C4-2B (cell line): ENCODE results near the gene KYNU.

Experiments used
- ZFX ChIP-seq: fragments of 450-650 bp; IDR thresholded peaks from 2 replicates; pipeline ENCODE4 v1.6.1; 2017
- TF ChIP-seq, protein P1 (sequence below): fragments of 450-650 bp; conservative IDR thresholded peaks from 2 replicates; pipeline ENCODE4 v1.5.1; 2017; ENCODE audit warnings: mild to moderate bottlenecking

DNA sequence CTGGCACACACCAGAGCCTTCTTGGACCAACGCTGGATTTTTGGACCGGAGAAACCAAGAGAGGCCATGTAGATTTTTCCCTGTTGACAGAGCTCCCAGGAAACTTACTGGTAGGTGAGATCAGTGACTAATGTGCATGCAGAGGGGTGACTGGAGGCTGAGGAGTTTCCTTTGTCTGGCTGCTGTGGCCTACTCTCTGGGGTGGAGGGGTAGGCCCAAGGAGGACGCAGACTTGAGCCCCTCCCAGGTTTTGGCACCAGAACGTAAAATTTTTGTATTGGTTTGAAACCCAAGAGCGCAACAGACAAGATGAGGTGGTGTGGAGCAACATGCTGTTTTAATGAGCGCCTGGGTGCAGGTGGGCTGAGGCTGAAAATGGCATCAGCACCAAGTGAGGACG is 59.2 kb downstream of the KYNU start:
- TF ChIP-seq, protein P1, sequence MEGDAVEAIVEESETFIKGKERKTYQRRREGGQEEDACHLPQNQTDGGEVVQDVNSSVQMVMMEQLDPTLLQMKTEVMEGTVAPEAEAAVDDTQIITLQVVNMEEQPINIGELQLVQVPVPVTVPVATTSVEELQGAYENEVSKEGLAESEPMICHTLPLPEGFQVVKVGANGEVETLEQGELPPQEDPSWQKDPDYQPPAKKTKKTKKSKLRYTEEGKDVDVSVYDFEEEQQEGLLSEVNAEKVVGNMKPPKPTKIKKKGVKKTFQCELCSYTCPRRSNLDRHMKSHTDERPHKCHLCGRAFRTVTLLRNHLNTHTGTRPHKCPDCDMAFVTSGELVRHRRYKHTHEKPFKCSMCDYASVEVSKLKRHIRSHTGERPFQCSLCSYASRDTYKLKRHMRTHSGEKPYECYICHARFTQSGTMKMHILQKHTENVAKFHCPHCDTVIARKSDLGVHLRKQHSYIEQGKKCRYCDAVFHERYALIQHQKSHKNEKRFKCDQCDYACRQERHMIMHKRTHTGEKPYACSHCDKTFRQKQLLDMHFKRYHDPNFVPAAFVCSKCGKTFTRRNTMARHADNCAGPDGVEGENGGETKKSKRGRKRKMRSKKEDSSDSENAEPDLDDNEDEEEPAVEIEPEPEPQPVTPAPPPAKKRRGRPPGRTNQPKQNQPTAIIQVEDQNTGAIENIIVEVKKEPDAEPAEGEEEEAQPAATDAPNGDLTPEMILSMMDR: no peak
- no peak for TF ChIP-seq ZFX
